ENCODE data around the gene MPP1.
A peak's percentile ranks its signal among the peaks of the same experiment; 100 is the strongest.

DNA sequence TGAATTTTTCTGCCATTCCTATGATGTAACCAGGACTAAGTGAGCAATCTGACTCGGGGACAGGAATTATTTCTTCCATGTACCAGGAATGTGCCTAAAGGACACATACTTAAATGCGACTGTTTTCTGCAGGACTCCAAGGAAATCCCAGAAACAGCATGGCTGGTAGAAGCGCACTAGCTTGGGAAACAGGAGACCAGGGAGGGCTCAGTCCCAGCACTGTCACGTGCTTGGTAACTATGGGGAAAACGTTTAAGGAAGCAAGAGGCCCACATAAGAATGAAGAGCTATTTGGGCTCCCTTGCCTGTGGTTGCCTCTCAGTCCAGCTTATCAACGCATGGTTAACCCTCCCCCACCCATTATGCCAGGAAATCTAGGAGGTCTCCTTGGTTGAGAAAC lies 19.6 kb downstream of the MPP1 start:
- TF ChIP-seq POLR2A (IDR thresholded peaks at IDR 0.05; ENCODE audit: extremely low read depth, insufficient read length) (no peak), MYC (IDR thresholded peaks at IDR 0.05; ENCODE audit: low read depth, low read length) (no peak)
- TF ChIP-seq, protein P1, sequence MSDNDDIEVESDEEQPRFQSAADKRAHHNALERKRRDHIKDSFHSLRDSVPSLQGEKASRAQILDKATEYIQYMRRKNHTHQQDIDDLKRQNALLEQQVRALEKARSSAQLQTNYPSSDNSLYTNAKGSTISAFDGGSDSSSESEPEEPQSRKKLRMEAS (IDR thresholded peaks at IDR 0.05; ENCODE audit: low read depth, low read length) = peak; percentile 27; the same call in 1 of the 2 replicates
- TF ChIP-seq, protein P2, sequence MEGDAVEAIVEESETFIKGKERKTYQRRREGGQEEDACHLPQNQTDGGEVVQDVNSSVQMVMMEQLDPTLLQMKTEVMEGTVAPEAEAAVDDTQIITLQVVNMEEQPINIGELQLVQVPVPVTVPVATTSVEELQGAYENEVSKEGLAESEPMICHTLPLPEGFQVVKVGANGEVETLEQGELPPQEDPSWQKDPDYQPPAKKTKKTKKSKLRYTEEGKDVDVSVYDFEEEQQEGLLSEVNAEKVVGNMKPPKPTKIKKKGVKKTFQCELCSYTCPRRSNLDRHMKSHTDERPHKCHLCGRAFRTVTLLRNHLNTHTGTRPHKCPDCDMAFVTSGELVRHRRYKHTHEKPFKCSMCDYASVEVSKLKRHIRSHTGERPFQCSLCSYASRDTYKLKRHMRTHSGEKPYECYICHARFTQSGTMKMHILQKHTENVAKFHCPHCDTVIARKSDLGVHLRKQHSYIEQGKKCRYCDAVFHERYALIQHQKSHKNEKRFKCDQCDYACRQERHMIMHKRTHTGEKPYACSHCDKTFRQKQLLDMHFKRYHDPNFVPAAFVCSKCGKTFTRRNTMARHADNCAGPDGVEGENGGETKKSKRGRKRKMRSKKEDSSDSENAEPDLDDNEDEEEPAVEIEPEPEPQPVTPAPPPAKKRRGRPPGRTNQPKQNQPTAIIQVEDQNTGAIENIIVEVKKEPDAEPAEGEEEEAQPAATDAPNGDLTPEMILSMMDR (IDR thresholded peaks at IDR 0.05; ENCODE audit: low read depth, low read length) = no peak

All from NB4 (cell line).